BJ (cell line): Measurements from ENCODE around the gene PADI4. TPM values are rescaled to one million over a fixed set of nuclear protein-coding genes. Genes with fewer than 3 reads are reported as not detected.

Experiments used
- CTCF ChIA-PET: fragments of 350-600 bp; formaldehyde crosslinking; extraction: SDS; loops from one replicate; lab custom pipeline; 2021; ENCODE audit warnings: antibody characterized with exemption, inconsistent platforms; lab: Yijun Ruan, JAX
- POLR2A ChIA-PET: fragments of 300-600 bp; sonication (Branson Sonifier 250); formaldehyde crosslinking; extraction: SDS; loops from one replicate; lab custom pipeline; 2021; ENCODE audit warnings: antibody characterized with exemption; lab: Charles Lee
- DNase-seq: peaks from one replicate; pipeline ENCODE4 v3.0.0-alpha.2; 2011; ENCODE audit warnings: low read depth
- H3K27me3 ChIP-seq: 2 replicates; pipeline ENCODE4 v1.6.0; 2011; ENCODE audit warnings: low read length; ENCODE audit not compliant: control insufficient read depth, insufficient read depth
- H3K36me3 ChIP-seq: 2 replicates; pipeline ENCODE4 v1.5.1; 2011; ENCODE audit warnings: low read length; ENCODE audit not compliant: control insufficient read depth, insufficient read depth
- H3K4me3 ChIP-seq: 2 replicates; pipeline ENCODE4 v1.5.1; 2011; ENCODE audit warnings: low read depth, mild to moderate bottlenecking, control low read depth, low read length
- polyA plus RNA-seq: library from polyadenylated mRNA; depleted of rRNA; stranded (reverse); fragments of >200 nt; gene quantifications from 2 replicates; pipeline ENCODE4 v1.2.3, GENCODE V29; 2011
- TF ChIP-seq, protein P1 (sequence below): IDR thresholded peaks from 2 replicates; pipeline ENCODE4 v1.5.1; 2011; ENCODE audit warnings: low read depth, mild to moderate bottlenecking, control low read depth, inconsistent platforms, low read length, moderate library complexity; ENCODE audit not compliant: insufficient read depth

The PADI4 gene
- polyA plus RNA-seq, 1 experiment: not detected

DNA sequence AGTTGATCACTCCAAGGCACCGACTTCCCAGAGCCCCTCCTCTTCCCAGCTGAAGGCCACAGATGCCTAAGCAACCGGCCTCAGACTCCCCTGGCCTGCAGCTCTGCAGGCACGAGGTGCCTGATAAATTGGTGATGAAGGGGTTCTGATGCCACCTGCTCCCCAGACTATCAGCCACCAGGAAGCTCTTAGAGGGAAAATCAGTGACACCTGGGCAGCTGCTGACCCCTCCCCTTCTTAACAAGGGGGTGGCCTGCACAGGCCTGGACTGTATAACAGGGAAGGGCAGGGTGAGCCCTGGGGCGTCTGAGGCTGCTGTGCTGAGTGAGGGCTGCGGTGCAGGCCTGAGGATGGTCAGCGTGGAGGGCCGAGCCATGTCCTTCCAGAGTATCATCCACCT lies 63.9 kb downstream of the PADI4 start, which contains the start of gene PADI6:
Gene PADI6, plus strand, starts transcription at position 301 of the 400 bp plus-strand sequence. Its CDS starts 50 bp downstream, at position 351.
- Histone ChIP-seq H3K27me3 (peaks cover 3% of the 10 kb centered on the region), H3K4me3 (no peak within 1 kb of the TSS), H3K36me3 (no peaks in the 10 kb centered on the region)
- DNase-seq: no peak
- ChIA-PET CTCF (no interaction called here), POLR2A (no interaction called here)
- TF ChIP-seq, protein P1, sequence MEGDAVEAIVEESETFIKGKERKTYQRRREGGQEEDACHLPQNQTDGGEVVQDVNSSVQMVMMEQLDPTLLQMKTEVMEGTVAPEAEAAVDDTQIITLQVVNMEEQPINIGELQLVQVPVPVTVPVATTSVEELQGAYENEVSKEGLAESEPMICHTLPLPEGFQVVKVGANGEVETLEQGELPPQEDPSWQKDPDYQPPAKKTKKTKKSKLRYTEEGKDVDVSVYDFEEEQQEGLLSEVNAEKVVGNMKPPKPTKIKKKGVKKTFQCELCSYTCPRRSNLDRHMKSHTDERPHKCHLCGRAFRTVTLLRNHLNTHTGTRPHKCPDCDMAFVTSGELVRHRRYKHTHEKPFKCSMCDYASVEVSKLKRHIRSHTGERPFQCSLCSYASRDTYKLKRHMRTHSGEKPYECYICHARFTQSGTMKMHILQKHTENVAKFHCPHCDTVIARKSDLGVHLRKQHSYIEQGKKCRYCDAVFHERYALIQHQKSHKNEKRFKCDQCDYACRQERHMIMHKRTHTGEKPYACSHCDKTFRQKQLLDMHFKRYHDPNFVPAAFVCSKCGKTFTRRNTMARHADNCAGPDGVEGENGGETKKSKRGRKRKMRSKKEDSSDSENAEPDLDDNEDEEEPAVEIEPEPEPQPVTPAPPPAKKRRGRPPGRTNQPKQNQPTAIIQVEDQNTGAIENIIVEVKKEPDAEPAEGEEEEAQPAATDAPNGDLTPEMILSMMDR: no peak

DNA sequence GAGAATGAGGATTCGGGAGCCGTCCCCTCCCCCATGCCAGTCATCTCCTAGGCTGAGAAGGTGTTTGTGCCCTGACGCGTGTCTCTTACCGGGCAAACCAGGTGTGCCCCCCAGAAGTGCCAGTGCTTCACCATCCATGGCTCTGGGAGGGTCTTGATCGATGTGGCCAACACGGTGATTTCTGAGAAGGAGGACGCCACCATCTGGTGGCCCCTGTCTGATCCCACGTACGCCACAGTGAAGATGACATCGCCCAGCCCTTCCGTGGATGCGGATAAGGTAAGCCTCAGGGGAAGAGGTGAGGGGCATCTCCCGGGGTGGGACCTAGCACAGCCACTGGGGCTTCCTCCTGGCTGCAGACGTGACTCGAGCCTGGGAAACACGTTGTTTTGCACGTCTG lies 65.0 kb downstream of the PADI4 start:
- no peak for DNase-seq
- no peak overlapping the region for H3K4me3 ChIP-seq
- ChIA-PET POLR2A (no interaction called here), CTCF (no interaction called here)
- H3K27me3 ChIP-seq: peaks cover 3% of the 10 kb centered on the region
- TF ChIP-seq, protein P1: no peak
- H3K36me3 ChIP-seq: no peaks in the 10 kb centered on the region

DNA sequence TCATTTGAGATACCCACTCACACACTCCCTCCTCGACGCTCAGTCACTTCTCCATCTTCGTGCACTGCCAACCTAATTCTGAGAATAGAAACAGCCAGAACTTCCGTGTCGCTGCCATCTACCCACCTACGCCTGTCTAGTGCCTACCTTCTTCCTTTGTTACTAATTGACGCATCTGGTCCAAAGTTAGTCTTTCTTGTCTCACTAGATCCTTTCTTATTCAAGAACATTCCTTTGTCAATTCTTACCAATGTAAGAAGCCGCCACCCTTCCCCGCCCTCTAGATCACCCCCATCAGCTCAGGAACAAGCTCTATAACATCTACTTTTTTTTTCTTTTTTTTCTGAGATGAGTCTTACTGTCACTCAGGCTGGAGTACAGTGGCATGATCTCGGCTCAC lies 67.7 kb downstream of the PADI4 start:
- Histone ChIP-seq H3K4me3 (no peak overlapping the region), H3K36me3 (no peaks in the 10 kb centered on the region), H3K27me3 (peaks cover 10% of the 10 kb centered on the region)
- ChIA-PET CTCF (no interaction called here), POLR2A (no interaction called here)
- no peak for DNase-seq
- TF ChIP-seq, protein P1: no peak

DNA sequence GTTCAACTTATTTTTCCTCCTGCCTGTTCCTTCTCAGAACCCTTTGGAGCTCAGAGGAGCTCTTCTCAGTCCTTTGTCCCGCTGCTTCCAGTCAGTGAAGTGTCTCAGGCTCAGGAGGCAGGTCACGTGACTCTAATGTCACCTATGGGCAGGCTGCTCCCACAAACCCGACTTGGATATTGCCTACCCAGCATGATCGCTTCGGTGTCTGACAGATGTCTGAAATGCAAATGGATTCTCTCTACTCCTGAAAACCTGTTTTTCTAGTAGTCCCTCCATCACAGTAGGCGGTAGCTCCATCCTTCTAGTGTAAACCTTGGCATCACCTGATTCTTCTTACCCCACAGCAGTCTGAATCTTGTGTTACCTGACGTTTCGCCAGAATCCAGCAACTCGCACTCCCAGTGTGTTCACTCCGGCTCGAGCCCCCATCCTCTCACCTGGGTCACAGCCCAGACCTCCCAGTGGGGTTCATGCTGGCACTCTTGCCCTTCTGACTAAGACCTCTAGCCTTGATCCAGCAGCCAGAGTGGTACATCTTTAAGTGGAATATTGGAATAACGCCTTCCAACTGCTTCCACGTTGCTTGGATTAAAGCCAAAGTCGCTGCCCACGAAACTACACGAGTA lies 69.4 kb downstream of the PADI4 start:
- CTCF ChIA-PET: no interaction called here

DNA sequence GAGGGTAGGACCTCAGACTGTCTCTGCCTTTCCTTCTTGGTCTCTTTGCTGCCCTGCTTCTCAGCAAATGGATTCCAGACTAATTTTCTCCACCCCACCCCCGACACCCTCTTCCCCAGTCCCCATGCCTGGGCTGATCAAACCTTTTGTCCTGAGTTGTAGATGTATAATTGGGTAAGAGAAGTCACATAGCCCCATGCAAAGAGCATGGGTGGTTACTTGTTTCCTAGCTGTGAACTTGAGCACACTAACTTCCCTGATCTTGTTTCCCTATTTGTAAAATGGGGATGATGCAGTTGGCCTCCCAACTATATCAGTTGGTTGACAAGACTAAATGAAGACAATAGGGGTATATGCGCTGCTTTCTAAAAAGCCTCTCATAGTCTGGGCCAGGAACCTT lies 73.2 kb downstream of the PADI4 start:
- no peak overlapping the region for H3K4me3 ChIP-seq
- ChIA-PET CTCF (no interaction called here), POLR2A (no interaction called here)
- no peaks in the 10 kb centered on the region for H3K36me3 ChIP-seq
- H3K27me3 ChIP-seq: peaks cover 27% of the 10 kb centered on the region
- no peak for DNase-seq
- TF ChIP-seq, protein P1: no peak

More for the DNA sequence above, 69.4 kb downstream of the PADI4 start:
- POLR2A ChIA-PET: no interaction called here
- Histone ChIP-seq H3K27me3 (peaks cover 20% of the 10 kb centered on the region), H3K36me3 (no peaks in the 10 kb centered on the region), H3K4me3 (no peak overlapping the region)
- no peak for DNase-seq
- TF ChIP-seq, protein P1: no peak
